ENCODE data around the gene KDM4B. TPM values are rescaled to one million over a fixed set of nuclear protein-coding genes. Genes with fewer than 3 reads are reported as not detected.

The KDM4B gene
- total and polyA plus RNA-seq, 4 donors = 3.2 to 19.7 (median 12.9) TPM

DNA sequence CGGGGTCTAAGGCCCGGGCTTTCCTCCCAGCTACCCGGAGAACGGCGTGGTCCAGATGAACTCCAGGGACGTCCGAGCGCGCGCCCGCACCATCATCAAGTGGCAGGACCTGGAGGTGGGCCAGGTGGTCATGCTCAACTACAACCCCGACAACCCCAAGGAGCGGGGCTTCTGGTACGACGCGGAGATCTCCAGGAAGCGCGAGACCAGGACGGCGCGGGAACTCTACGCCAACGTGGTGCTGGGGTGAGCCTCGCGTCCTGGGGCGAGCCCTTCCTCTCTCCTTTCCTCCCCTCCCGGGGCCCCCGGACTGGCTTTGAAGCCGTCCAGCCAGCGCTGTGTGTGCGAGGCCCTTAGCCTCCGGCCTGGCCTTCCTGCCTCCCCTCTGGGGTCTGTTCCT lies 36.2 kb upstream of the KDM4B start:
- Histone ChIP-seq H3K4me3 (ENCODE audit: low read depth in 1 of 3, low read length in 3 of 3) (no peak overlapping the region), H3K9me3 (ENCODE audit: control insufficient read depth in 4 of 4, low read length in 3 of 4) (no peaks in the 10 kb centered on the region), H3K27me3 (ENCODE audit: control insufficient read depth in 4 of 4, insufficient read depth in 4 of 4, low read length in 3 of 4) (no peaks in the 10 kb centered on the region), H3K36me3 (ENCODE audit: control insufficient read depth in 4 of 4, insufficient read depth in 3 of 4, low read depth in 1 of 4, low read length in 3 of 4) (no peaks in the 10 kb centered on the region), H3K9ac (ENCODE audit: low read depth in 1 of 2, low read length in 2 of 2) (no peak overlapping the region), H3K4me1 (ENCODE audit: control insufficient read depth in 4 of 4, insufficient read depth in 4 of 4, low read length in 3 of 4) (no peaks in the 10 kb centered on the region), H3K27ac (ENCODE audit: low read depth in 1 of 2, low read length in 2 of 2) (no peak overlapping the region)
- TF ChIP-seq GABPA (IDR thresholded peaks at IDR 0.05 in 1 of 2, conservative IDR thresholded peaks at IDR 0.05 in 1 of 2) (no peak), TAF1 (conservative IDR thresholded peaks at IDR 0.05) (no peak), JUND (IDR thresholded peaks at IDR 0.05) (no peak), FOXA2 (IDR thresholded peaks at IDR 0.05) (no peak), ATF3 (IDR thresholded peaks at IDR 0.05) (no peak), ZBTB33 (IDR thresholded peaks at IDR 0.05) (no peak)
- DNase-seq (ENCODE audit: low spot score) = no peak
- WGBS = 98% methylated on average over 32 of the region's 32 CpGs

DNA sequence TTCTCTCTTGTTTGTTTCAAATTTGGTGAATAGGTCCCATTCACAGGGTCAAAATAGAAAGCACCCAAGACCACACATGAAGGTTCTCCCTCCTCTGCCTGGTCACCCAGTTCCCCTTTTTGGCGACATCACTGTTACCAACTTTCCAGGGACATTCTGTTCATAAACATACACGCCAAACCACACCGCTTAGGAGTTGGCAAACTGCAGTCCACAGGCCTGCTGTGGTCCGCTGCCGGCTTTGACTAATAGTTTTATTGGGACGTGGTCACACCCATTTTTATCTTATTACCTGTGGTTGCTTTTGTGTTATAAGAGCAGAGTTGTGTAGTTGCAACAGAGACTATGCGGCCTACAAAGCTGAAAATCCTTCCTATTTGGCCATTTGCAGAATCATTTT lies 35.4 kb upstream of the KDM4B start:
- Histone ChIP-seq H3K4me1 (ENCODE audit: control insufficient read depth in 4 of 4, insufficient read depth in 4 of 4, low read length in 3 of 4) (no peaks in the 10 kb centered on the region), H3K4me3 (ENCODE audit: low read depth in 1 of 3, low read length in 3 of 3) (no peak overlapping the region), H3K27me3 (ENCODE audit: control insufficient read depth in 4 of 4, insufficient read depth in 4 of 4, low read length in 3 of 4) (no peaks in the 10 kb centered on the region), H3K36me3 (ENCODE audit: control insufficient read depth in 4 of 4, insufficient read depth in 3 of 4, low read depth in 1 of 4, low read length in 3 of 4) (no peaks in the 10 kb centered on the region), H3K27ac (ENCODE audit: low read depth in 1 of 2, low read length in 2 of 2) (no peak overlapping the region), H3K9me3 (ENCODE audit: control insufficient read depth in 4 of 4, low read length in 3 of 4) (no peaks in the 10 kb centered on the region), H3K9ac (ENCODE audit: low read depth in 1 of 2, low read length in 2 of 2) (no peak overlapping the region)
- TF ChIP-seq SP1 (IDR thresholded peaks at IDR 0.05) (no peak), GABPA (IDR thresholded peaks at IDR 0.05 in 1 of 2, conservative IDR thresholded peaks at IDR 0.05 in 1 of 2) (no peak), MAX (IDR thresholded peaks at IDR 0.05) (no peak), HNF4A (conservative IDR thresholded peaks at IDR 0.05) (no peak), NR2F2 (IDR thresholded peaks at IDR 0.05) (no peak), HNF4G (IDR thresholded peaks at IDR 0.05) (no peak), RAD21 (IDR thresholded peaks at IDR 0.05) (no peak), FOXA2 (IDR thresholded peaks at IDR 0.05) (no peak), YY1 (IDR thresholded peaks at IDR 0.05) (no peak), TAF1 (conservative IDR thresholded peaks at IDR 0.05) (no peak), ZBTB33 (IDR thresholded peaks at IDR 0.05) (no peak), FOXA1 (IDR thresholded peaks at IDR 0.05) (no peak), RXRA (IDR thresholded peaks at IDR 0.05) (no peak), REST (IDR thresholded peaks at IDR 0.05) (no peak), JUND (IDR thresholded peaks at IDR 0.05) (no peak), ATF3 (IDR thresholded peaks at IDR 0.05) (no peak), CTCF (IDR thresholded peaks at IDR 0.05; ENCODE audit: low read depth, low read length, missing input control) (no peak), EGR1 (IDR thresholded peaks at IDR 0.05; ENCODE audit: low read depth in 2 of 2) (no peak)
- 87% methylated on average over 7 of the region's 7 CpGs for WGBS
- no peak for DNase-seq (ENCODE audit: low spot score)
